GM18519 (cell line): ENCODE data around the gene KLF13.

Experiments used
- ATAC-seq: cut with Tn5 transposase; IDR thresholded peaks from one replicate; pipeline ENCODE4 v1.9.1; 2021; ENCODE audit warnings: mild to moderate bottlenecking, moderate library complexity; ENCODE audit not compliant: unreplicated experiment, low FRiP score

The KLF13 gene

GRCh38 chr15:31314380-31314779, 12.3 kb upstream of the KLF13 start:
- no peak for ATAC-seq

- ATAC-seq, result no peak
Observed at GRCh38 chr15:31316135-31316795, 10.4 kb upstream of the KLF13 start.

- no peak for ATAC-seq
Observed at GRCh38 chr15:31317017-31317416, 9.6 kb upstream of the KLF13 start.

GRCh38 chr15:31317421-31318327, 9.0 kb upstream of the KLF13 start:
- ATAC-seq, result no peak

GRCh38 chr15:31318429-31318828, 8.2 kb upstream of the KLF13 start:
- ATAC-seq, result no peak

- no peak for ATAC-seq
Observed at GRCh38 chr15:31320022-31320421, 6.6 kb upstream of the KLF13 start.

GRCh38 chr15:31321418-31321817, 5.2 kb upstream of the KLF13 start:
- ATAC-seq, result no peak

GRCh38 chr15:31322504-31322903, 4.1 kb upstream of the KLF13 start:
- ATAC-seq, result no peak

- ATAC-seq, result no peak
Observed at GRCh38 chr15:31323627-31324026, 3.0 kb upstream of the KLF13 start.

GRCh38 chr15:31324186-31324585, 2.4 kb upstream of the KLF13 start:
- ATAC-seq, result no peak

- ATAC-seq, result no peak
Observed at GRCh38 chr15:31324806-31325594, 1.6 kb upstream of the KLF13 start.

GRCh38 chr15:31325595-31326155, 960 bp upstream of the KLF13 start:
- ATAC-seq, result peak; percentile 0

- ATAC-seq, result no peak
Observed at GRCh38 chr15:31326875-31327668, 437 bp downstream of the KLF13 start.

GRCh38 chr15:31327669-31328427, 1.2 kb downstream of the KLF13 start:
- no peak for ATAC-seq

GRCh38 chr15:31328428-31328968, 1.9 kb downstream of the KLF13 start:
- no peak for ATAC-seq

- no peak for ATAC-seq
Observed at GRCh38 chr15:31328969-31329639, 2.5 kb downstream of the KLF13 start.

- no peak for ATAC-seq
Observed at GRCh38 chr15:31329640-31330010, 3.0 kb downstream of the KLF13 start.

GRCh38 chr15:31330111-31330785, 3.6 kb downstream of the KLF13 start:
- ATAC-seq, result no peak
